HT1080 (cell line): ENCODE data around the gene IRAK1. TPM values are rescaled to one million over a fixed set of nuclear protein-coding genes. Genes with fewer than 3 reads are reported as not detected.

Source experiments
- DNase-seq: peaks from one replicate; pipeline ENCODE4 v3.0.0-alpha.2; 2015; ENCODE audit warnings: low read depth
- total RNA-seq: library from RNA; depleted of rRNA; stranded (reverse); fragments of >200 nt; shearing (Covaris generic); gene quantifications from 2 replicates; pipeline ENCODE4 v1.2.3, GENCODE V29; 2014

The IRAK1 gene
- total RNA-seq, 1 experiment from 2014 or later = 232 TPM

GRCh38 chrX:154021131-154021611, 1.5 kb upstream of the IRAK1 start:
- DNase-seq = peak; percentile 80

- DNase-seq = no peak
Measured at GRCh38 chrX:154020536-154021115, 924 bp upstream of the IRAK1 start.

GRCh38 chrX:154019061-154019621, 561 bp downstream of the IRAK1 start:
- no peak for DNase-seq

- DNase-seq = peak; percentile 7
Measured at GRCh38 chrX:154018518-154019060, 1.1 kb downstream of the IRAK1 start.

GRCh38 chrX:154017766-154018517, 1.8 kb downstream of the IRAK1 start:
- DNase-seq = no peak

GRCh38 chrX:154016366-154017076, 3.2 kb downstream of the IRAK1 start:
- DNase-seq = no peak

GRCh38 chrX:154015581-154016264, 4.0 kb downstream of the IRAK1 start:
- DNase-seq = no peak

GRCh38 chrX:154014429-154015380, 5.0 kb downstream of the IRAK1 start:
- no peak for DNase-seq

- DNase-seq = peak; percentile 6
Measured at GRCh38 chrX:154013614-154014360, 5.9 kb downstream of the IRAK1 start.

GRCh38 chrX:154013001-154013421, 6.7 kb downstream of the IRAK1 start:
- no peak for DNase-seq

GRCh38 chrX:154012336-154012991, 7.2 kb downstream of the IRAK1 start:
- no peak for DNase-seq

- DNase-seq = no peak
Measured at GRCh38 chrX:154011376-154012335, 8.0 kb downstream of the IRAK1 start.

- no peak for DNase-seq
Measured at GRCh38 chrX:154010330-154011087, 9.2 kb downstream of the IRAK1 start.

- DNase-seq = no peak
Measured at GRCh38 chrX:154008521-154008920, 11.2 kb downstream of the IRAK1 start.

GRCh38 chrX:154006947-154007346, 12.8 kb downstream of the IRAK1 start:
- no peak for DNase-seq

GRCh38 chrX:154004315-154004714, 15.4 kb downstream of the IRAK1 start:
- no peak for DNase-seq
